HG03460 (cell line): ENCODE data around the gene ANKRD42.
"Not testable (repeated sequence)": the region's sequence is repeated elsewhere in the genome, so short reads cannot be mapped to it uniquely, and the experiment has no call there.

Experiments used
- ATAC-seq: cut with Tn5 transposase; IDR thresholded peaks from one replicate; pipeline ENCODE4 v1.9.1; 2021; ENCODE audit not compliant: unreplicated experiment

The ANKRD42 gene

GRCh38 chr11:83170865-83171264 is 22.6 kb upstream of the ANKRD42 start:
- no peak for ATAC-seq

GRCh38 chr11:83172551-83172950 is 21.0 kb upstream of the ANKRD42 start:
- no peak for ATAC-seq

- ATAC-seq, result no peak
These were observed 19.5 kb upstream of the ANKRD42 start for GRCh38 chr11:83174008-83174407.

GRCh38 chr11:83175815-83176214 is 17.7 kb upstream of the ANKRD42 start:
- ATAC-seq, result no peak

GRCh38 chr11:83181815-83182214 is 11.7 kb upstream of the ANKRD42 start:
- ATAC-seq, result no peak

- ATAC-seq, result no peak
These were observed 7.7 kb upstream of the ANKRD42 start for GRCh38 chr11:83185767-83186166.

GRCh38 chr11:83187465-83187864 is 6.0 kb upstream of the ANKRD42 start:
- ATAC-seq, result no peak

- no peak for ATAC-seq
These were observed 2.0 kb upstream of the ANKRD42 start for GRCh38 chr11:83191491-83191890.

- no peak for ATAC-seq
These were observed 1.5 kb upstream of the ANKRD42 start for GRCh38 chr11:83191986-83192385.

GRCh38 chr11:83192606-83193245 is 786 bp upstream of the ANKRD42 start:
- ATAC-seq, result no peak

GRCh38 chr11:83194281-83195142 is 1.0 kb downstream of the ANKRD42 start:
- ATAC-seq, result peak; percentile 49

GRCh38 chr11:83195143-83195466 is 1.6 kb downstream of the ANKRD42 start:
- no peak for ATAC-seq

- ATAC-seq, result no peak
These were observed 2.1 kb downstream of the ANKRD42 start for GRCh38 chr11:83195649-83196048.

- ATAC-seq, result no peak
These were observed 6.5 kb downstream of the ANKRD42 start for GRCh38 chr11:83200035-83200434.

- ATAC-seq, result no peak
These were observed 12.2 kb downstream of the ANKRD42 start for GRCh38 chr11:83205608-83206185.

- ATAC-seq, result no peak
These were observed 12.7 kb downstream of the ANKRD42 start for GRCh38 chr11:83206221-83206620.

- not testable (repeated sequence) for ATAC-seq
These were observed 13.4 kb downstream of the ANKRD42 start for GRCh38 chr11:83206771-83207382.

GRCh38 chr11:83219095-83219494 is 25.6 kb downstream of the ANKRD42 start:
- ATAC-seq, result no peak

GRCh38 chr11:83220260-83220659 is 26.7 kb downstream of the ANKRD42 start:
- no peak for ATAC-seq

GRCh38 chr11:83221694-83222093 is 28.2 kb downstream of the ANKRD42 start:
- ATAC-seq, result no peak

- ATAC-seq, result no peak
These were observed 29.0 kb downstream of the ANKRD42 start for GRCh38 chr11:83222499-83222898.

GRCh38 chr11:83223457-83223856 is 29.9 kb downstream of the ANKRD42 start:
- no peak for ATAC-seq
